Fibroblast of mammary gland (primary cell): ENCODE results near the gene MYMK.

Experiments used
- DNase-seq: peaks from one replicate; pipeline ENCODE4 v3.0.0-alpha.2; 2010; ENCODE audit warnings: low read depth
- H3K4me3 ChIP-seq: 2 replicates; pipeline ENCODE4 v1.5.1; 2011; ENCODE audit warnings: low read depth, mild to moderate bottlenecking, low read length, moderate library complexity; ENCODE audit not compliant: control insufficient read depth
- TF ChIP-seq, protein P1 (sequence below): conservative IDR thresholded peaks from 2 replicates; pipeline ENCODE4 v1.5.1; 2011; ENCODE audit warnings: low read depth, low read length, inconsistent platforms; ENCODE audit not compliant: control insufficient read depth, insufficient read depth

Gene MYMK

DNA sequence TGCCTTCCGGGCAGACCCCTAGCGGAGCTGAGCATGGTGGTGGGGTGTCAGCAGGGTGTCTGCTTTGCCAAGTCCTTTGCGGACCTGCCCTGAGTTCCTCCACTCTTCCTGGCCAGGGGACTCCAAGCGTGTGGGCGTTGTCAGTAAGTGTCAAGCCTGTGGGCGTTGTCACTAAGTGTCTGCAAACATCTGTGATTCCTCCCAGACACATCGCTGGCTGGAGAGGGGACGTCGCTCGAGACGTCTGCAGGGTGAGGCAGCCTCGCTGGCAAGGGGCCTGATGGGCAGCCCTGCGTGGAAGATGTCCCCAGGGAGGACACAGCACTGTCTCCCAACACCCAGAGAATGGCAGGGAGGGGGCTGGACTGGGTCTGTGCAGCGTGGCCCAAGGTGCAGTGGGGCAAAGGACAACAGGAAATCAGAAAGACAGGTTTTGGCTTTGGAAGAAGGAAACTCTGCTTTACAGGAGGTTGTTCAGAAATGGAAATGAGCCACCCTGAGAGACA is 38.6 kb upstream of the MYMK start:
- TF ChIP-seq, protein P1, sequence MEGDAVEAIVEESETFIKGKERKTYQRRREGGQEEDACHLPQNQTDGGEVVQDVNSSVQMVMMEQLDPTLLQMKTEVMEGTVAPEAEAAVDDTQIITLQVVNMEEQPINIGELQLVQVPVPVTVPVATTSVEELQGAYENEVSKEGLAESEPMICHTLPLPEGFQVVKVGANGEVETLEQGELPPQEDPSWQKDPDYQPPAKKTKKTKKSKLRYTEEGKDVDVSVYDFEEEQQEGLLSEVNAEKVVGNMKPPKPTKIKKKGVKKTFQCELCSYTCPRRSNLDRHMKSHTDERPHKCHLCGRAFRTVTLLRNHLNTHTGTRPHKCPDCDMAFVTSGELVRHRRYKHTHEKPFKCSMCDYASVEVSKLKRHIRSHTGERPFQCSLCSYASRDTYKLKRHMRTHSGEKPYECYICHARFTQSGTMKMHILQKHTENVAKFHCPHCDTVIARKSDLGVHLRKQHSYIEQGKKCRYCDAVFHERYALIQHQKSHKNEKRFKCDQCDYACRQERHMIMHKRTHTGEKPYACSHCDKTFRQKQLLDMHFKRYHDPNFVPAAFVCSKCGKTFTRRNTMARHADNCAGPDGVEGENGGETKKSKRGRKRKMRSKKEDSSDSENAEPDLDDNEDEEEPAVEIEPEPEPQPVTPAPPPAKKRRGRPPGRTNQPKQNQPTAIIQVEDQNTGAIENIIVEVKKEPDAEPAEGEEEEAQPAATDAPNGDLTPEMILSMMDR = no peak
- no peak for DNase-seq
- no peak overlapping the region for H3K4me3 ChIP-seq

DNA sequence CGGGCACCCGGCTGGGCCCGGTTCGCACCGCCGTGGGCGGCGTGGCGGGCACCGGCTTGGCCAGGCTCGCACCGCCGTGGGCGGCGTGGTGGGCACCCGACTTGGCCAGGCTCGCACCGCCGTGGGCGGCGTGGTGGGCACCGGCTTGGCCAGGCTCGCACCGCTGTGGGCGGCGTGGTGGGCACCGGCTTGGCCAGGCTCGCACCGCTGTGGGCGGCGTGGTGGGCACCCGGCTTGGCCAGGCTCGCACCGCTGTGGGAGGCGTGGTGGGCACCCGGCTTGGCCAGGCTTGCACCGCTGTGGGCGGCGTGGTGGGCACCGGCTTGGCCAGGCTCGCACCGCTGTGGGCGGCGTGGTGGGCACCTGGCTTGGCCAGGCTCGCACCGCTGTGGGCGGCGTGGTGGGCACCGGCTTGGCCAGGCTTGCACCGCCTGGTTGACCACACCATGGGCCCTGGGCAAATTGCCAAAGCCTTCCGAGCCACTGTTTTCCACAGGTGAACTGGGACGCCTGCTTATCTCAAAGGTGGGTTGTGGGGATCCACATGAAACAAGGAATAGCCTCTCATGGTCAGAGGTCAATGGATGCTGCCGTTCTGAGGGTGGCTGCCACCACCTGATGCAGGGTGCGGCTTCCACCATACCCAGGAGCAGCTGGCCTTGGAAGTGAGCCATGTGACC is 38.0 kb upstream of the MYMK start:
- H3K4me3 ChIP-seq = no peak overlapping the region
- DNase-seq = no peak
- TF ChIP-seq, protein P1 = no peak

DNA sequence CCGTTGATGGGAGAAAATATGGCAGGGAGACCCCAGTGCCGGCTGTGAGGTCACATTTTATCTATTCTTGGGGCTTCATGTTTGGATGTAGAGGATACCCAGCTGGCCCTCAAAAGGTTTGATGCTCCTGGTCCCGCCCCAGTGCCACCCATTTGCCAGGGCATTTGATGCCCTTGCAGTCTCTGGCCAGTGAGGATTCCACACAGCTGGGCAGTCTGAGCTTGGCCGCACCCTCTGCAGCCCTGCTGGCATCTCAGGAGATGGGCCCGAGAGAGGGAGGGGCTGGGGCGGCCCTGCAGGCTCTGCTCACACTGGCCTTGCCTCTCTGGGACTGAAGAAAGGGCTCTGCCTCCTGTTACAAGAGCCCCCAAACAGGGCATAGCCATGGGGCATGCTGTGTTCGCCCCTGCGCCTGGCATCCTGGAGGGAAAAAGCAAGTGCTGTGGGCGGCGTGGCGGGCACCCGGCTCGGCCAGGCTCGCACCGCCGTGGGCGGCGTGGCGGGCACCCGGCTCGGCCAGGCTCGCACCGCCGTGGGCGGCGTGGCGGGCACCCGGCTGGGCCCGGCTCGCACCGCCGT is 37.3 kb upstream of the MYMK start:
- TF ChIP-seq, protein P1 = no peak
- H3K4me3 ChIP-seq = no peak overlapping the region
- no peak for DNase-seq

DNA sequence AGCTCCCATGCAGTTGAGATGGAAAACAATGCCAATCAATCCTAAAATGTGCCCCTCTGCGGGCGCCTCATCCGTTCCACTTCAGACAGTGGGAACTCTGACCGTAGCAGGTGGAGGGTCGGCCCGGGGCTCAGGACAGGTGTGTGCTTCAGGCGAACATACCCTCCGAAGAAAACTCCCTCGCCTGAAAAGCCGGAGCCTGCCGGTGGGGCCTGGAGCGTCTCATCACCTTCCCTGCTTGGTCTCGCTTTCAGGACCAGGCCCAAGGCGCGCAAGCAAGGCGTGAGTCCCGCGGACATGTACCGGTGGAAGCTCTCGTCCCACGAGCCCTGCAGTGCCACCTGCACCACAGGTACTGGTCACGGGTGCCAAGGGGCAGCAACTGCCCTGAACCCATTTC is 36.2 kb upstream of the MYMK start:
- DNase-seq = no peak

DNA sequence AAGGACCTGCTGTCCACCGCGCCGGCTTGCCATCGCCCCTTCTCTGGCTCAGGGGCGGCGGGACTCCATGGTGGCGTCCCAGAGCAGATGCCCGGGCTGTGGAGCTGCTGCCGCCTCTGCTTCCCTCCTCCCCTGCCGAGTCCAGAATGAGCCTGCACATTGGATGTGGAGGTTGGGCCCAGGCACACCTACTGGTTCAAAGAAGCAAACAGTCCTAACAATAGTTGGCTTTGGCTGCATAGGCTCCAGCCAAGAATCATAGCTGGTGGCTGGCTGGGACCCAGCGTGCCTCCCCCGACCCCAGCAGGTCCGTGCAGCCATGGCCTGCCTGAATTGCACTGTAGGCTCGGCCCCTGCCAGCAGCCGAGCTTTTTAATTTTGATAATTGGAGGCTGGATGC is 35.6 kb upstream of the MYMK start:
- no peak for DNase-seq
- TF ChIP-seq, protein P1 = no peak
- no peak overlapping the region for H3K4me3 ChIP-seq

More for the DNA sequence above, 36.2 kb upstream of the MYMK start:
- no peak overlapping the region for H3K4me3 ChIP-seq
- TF ChIP-seq, protein P1 = no peak

DNA sequence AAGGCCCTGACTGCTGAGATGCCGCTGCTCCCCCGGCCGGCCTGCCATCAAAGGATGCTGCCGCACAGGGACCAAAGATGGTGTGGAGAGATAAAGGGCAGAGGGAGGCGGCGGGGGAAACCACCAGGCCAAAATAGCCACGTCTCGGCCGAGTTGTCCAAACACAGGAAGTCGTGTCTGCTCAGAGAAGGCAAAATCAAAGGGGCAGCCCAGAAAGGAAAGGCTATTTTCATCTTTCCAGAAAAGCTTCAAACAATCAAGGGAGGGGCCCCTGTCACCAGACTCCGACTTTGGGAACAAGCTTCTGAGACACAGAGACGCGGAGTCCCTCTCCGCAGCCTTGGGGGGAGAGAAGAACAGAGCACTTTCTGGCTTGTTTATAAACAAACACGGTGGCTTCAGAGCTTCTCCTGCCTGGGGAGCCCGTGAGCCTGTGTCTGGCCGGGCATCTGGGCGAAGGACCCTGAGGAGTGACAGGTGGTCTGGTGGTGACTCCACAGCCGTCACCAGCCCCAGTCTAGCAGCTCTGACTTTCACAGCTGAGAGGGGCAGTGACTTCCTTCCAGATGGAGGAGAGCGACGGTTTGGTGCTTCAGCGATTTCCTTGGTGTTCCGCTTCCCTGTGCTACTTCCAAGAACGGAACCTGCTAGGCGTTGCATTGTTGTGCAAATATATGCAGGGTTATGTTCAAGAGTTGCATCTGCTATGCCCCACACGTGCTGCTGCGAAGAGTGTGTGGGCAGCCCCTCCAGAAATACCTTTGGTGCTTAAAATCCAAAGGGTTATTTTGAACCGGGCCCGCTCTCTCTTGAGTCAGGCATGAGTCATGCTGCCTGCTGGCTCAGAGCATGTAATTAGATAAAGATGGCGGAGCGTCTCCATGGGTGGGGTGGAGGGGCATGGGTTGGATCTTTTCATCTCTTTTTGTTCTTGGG is 33.7 kb upstream of the MYMK start:
- no peak overlapping the region for H3K4me3 ChIP-seq
- DNase-seq = peak; percentile 82

More for the DNA sequence above, 33.7 kb upstream of the MYMK start:
- TF ChIP-seq, protein P1 = no peak
